HG03354 (cell line): ENCODE measurements around the gene PPP1R26.
A peak's percentile ranks its signal among the peaks of the same experiment; 100 is the strongest.

ENCODE experiments used
- ATAC-seq: cut with Tn5 transposase; IDR thresholded peaks from one replicate; pipeline ENCODE4 v1.9.1; 2021; ENCODE audit warnings: mild to moderate bottlenecking; ENCODE audit not compliant: unreplicated experiment, poor library complexity, severe bottlenecking

PPP1R26 gene

DNA sequence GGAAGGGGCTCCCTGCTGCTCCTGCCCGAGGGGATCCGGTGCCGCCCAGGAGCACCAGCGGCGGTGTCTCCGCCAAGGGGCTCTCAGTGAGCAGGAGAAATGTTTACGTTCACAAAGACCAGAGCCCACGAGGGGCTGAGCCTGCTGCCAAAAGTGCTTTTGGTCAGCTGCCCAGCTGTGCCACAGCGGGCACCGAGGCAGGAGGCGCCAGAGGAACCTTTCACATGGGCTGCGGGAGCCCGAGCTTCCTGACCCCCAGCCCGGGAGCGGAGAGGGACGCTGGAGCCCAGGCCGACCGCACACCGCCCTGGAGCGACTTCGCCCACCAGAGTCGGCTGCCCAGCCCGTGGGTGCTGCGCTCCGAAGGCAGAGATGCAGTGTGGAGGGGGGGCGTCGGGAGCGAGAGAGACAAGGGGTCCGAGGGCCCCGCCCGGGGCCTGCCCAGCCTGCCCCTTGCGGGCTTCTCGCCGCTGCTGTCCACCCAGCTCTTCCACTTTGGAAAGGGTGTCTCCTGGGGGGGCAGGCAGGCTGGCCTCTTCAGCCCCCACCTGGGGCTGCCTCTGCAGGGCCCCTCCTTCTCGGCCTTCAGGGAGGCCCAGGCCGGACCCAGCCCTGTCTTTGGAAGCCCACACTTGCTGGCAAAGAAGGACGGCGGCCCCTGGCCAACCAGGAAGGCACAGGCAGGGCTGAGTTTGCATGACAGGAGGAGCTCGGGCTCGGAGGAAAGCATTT lies 7.9 kb downstream of the PPP1R26 start:
- no peak for ATAC-seq

DNA sequence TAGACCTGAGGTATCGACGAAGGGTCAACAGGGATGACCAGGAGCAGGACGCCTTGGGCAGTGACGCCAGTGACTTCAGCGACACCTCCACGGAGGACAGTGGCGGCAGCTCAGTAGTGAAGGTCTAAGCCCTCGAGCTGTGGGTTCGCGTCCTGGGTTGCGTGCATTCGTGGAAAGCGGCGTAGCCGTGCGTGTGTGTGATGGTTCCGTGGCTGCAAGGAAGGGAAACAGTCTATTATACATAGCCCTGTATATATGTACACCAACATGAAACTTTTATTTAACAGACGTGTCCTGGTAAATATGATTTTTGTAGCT lies 8.4 kb downstream of the PPP1R26 start:
- no peak for ATAC-seq

DNA sequence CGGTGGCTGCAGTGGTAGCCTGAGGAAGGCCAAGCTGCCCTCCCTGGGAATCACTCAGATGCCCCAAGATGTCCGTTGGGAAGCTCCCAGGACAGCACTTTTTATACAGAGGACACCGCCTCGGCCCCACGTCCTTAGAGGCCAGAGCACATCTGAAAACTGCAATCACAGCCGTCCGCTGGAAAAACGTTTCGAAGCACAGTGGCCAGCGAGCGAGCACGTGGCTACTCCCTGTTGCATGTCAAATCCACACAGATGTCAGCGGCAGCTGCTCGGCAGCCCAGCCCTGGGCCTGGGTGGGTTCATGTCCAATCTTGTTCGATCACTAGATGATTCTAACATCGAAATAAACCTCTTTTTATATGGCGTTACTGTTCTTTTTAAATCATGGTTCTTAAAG lies 8.9 kb downstream of the PPP1R26 start:
- no peak for ATAC-seq

DNA sequence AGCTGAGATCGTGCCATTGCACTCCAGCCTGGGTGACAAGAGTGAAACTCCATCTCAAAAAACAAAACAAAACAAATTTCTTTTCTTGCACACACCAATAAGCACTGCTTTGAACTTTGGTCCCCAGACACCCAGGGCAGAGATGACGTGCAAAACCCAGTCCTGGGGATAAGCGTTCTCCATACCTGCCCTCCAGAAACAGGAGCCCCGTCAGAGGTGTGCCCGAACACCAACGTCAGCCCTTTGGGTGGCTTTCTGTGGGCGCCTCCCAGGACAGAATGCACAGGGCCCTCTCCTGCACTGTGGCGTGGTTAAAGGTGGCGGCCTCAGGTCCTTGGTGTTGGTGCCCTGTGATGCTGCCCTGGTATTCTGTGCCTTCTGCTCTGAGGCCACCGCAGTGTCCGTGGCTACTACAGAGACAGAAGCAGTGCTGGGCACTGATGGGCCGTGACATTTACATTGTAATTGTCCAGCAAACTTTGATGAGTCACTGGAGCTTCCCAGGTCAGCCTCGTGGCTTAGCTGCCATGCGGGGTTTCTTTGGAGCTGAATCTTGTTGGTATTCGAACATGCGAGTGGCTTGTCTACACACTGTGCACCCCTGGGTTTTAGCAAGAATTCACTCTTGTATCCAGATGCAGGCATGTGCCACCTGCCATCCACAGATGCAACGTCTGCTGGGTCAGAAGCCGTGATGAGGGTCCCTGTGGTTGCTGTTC lies 9.8 kb downstream of the PPP1R26 start:
- no peak for ATAC-seq

GRCh38 chr9:135490166-135490870 lies 10.7 kb downstream of the PPP1R26 start:
- ATAC-seq = no peak

- no peak for ATAC-seq
Measured at GRCh38 chr9:135490980-135491464, 11.4 kb downstream of the PPP1R26 start.

DNA sequence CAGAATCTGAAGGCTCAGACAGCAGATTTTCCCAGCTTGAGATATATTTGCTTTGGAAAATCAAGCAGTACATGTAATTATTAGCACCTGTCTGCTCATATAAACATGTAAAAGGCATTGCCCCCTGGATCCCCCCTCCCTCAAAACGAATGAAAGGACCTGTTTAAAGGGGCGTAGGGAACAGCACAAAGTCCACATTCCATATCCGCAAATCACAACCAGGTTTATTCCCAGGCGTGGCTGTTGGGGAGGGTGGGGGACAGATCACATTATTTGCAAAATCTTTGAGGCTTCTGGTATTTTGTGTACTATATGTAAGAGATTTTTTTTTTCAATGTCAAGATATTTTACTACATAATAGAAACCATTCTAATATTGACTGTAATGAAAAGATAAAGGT lies 12.2 kb downstream of the PPP1R26 start:
- no peak for ATAC-seq

- ATAC-seq = no peak
Measured at GRCh38 chr9:135492886-135493669, 13.5 kb downstream of the PPP1R26 start.

DNA sequence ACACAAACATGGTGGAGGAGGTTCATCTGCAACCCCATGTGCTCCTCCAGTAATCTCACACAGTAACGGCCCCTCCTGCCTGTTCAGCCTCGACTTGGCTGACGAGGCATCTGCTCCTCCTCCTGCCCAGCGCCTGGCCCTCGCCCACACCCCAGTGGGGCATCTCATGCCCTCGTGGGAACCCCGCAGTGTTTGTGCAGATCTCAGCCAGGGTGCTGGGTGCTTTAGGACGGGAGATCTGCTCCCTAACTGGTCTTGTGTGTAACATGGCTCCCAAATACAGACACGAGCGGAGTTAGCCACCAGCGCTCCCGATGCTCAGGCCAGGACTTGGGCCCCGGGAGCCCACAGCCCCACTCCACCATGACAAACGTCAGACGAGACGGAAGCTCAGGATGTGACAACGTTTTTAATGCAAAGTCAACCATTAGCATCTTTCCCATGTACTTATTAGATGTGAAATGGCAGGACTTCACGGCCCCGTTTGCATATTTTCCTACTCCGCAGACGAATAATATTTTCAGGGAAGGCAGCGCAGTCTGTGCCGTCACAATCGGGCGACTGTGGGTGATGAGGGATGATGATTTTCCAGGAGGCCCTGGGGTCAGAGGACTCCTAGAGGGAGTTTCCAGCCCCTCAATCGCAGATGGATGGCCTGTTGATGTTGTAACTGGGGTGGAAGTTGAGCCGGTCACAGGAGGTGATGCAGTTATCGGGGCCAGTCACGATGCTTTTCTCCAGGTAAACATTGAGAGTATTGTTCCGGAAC lies 15.4 kb downstream of the PPP1R26 start:
- ATAC-seq = no peak

GRCh38 chr9:135498381-135499126 lies 19.0 kb downstream of the PPP1R26 start:
- no peak for ATAC-seq

DNA sequence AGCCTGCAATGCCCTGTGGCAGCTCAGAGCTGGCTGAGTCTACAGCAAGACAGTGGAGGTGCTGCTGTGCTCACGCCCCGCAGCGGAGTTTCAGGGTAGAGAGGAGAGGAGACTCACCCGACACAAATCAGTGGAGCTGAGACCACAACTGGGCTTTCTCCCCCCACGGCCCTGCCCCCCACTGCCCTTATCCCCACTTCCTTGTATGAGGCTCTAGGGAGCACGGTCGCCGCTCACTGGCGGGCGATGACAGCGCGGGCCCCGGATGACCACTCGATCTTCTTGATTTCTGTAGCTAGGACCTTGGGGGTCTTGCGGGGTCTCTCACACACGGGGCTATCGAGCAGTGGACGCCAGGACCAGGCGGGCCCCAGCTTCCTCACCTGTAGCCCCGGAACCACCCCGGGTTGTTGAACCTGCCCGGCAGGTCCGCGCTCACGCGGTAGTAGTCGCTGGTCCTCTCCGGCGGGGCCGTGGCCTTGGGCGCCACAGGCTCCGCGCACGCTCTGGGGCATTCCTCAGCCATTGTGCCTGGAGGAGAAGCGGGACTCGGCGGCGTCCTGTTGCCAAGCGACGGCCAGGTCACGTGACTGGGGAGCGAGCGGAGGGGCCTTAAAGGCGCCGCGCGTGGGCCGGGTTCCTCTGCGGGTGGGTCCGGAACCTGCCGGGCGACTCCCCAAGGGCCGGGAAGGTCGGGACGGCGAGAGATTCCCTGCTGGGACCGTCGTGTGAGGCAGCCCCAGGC lies 19.9 kb downstream of the PPP1R26 start:
- ATAC-seq = peak; percentile 52

DNA sequence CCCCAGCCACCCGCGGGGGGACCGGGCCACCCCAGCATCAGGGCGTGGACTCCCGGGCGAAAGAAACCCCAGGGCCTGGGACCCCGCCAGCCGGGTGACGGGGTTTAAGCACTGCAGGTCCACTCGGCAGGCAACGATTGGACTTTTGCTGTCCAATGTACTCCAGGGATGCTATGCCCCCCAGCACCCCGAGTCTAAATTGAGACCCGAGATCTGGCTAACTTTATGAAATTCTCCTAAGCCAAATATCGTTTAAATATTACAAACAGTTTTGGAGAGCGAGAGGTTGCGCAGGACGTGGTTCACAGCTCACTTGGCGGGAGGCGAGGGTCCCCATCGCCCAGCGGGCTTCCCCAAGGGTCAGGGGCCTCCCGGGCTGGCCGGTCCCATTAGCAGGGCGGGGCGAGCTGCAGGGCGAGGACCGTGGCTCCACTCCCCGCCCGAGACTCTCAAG lies 20.5 kb downstream of the PPP1R26 start:
- peak; percentile 20 for ATAC-seq

DNA sequence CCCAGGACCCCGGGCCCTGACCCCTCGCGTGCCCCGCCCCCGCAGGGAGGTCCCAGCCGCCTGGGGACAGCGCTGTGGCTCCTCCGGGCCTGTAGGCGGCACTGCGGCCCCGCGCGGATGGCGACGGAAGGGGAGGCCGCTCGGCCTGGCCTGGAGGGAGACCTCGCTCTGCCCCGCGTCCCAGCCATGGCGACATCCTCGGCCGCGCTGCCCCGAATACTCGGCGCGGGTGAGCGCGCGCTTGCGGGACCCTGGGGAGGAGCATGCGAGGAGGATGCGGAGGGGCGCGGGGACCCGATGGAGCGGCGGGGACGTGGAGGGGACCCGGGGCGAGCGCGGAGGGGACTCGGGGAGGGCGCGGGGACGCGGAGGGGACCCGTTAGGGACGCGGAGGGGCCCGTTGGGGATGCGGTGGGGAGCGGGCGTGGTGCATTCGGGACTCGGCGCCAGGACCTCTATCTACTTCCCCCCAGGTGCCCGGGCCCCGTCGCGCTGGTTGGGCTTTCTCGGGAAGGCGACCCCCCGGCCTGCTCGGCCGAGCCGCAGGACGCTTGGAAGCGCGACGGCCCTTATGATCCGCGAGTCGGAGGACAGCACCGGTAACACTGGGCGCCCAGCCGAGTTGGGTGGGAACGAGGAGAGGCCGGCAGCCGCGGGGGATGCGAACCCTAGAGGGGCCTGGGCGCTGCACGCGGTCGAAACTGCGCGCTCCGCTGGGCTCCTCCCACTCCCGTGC lies 21.1 kb downstream of the PPP1R26 start, which contains the start of gene MRPS2:
Gene MRPS2, plus strand, starts transcription at position 158 of the 736 bp plus-strand sequence. Its CDS starts 29 bp downstream, at position 187.
- ATAC-seq = peak; percentile 91

DNA sequence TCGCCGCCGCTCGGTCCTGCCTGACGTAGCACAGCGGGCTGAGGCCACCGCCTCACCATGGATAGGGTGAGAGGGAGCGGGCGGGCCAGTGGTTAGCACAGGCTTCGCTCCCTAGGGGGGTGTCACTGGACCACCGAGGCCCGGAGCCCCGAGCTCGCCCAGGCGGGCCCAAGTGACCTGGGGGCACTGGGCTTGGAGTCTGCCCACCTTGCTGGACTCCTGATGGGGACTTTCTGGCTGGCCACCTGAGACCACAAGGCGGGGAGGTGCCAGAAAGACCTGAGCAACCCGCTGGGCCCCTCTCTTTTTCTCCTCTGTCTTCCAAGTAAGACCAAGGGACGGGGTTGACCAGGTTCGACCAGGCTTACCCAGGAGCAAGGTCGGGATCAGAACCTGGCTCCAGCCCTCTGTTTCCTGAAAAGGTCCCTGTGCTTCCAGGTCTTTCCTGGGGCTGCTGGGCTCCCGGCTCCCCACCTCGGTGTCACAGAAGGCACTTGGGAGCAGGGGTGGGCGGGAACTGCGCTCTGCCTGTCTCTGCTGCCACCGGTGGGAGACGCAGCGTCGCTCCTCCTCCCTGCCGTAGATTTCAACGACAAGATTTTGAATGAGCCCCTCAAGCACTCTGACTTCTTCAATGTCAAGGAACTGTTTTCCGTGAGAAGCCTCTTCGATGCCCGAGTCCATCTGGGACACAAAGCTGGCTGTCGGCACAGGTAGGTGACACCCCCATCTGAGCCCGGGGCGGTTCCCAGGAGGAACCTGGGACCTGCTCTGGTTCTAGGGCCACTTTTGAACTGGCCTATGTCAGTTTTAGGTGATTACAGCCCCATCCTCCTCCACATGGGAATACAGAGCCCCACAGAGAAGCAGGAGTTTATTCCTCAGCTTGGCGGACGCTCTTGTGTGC lies 21.9 kb downstream of the PPP1R26 start:
- no peak for ATAC-seq

- no peak for ATAC-seq
Measured at GRCh38 chr9:135502168-135502872, 22.7 kb downstream of the PPP1R26 start.
